ENCODE data around the gene ADCY3.

GRCh38 chr2:24930768-24931167 lies 10.7 kb upstream of the ADCY3 start:
- no peak for TF ChIP-seq CTCF (IDR thresholded peaks at IDR 0.05; ENCODE audit: borderline replicate concordance, extremely low read depth, low read length, poor library complexity, severe bottlenecking)
- no peak for TF ChIP-seq EZH2 (IDR thresholded peaks at IDR 0.05; ENCODE audit: borderline replicate concordance, low read depth, low read length, severe bottlenecking)

Data from DND-41 (cell line).